Activated CD8-positive, alpha-beta T cell treated with anti-CD3 and anti-CD28 coated beads for 36 hours (primary cell): ENCODE results near the gene GRM5. TPM values are rescaled to one million over a fixed set of nuclear protein-coding genes. Genes with fewer than 3 reads are reported as not detected.

ENCODE experiments used
- ATAC-seq: fragments of 200-7000 bp; cut with Tn5 transposase; one replicate; pipeline ENCODE4 v1.10.0; 2021; ENCODE audit warnings: mild to moderate bottlenecking, moderate library complexity
- CTCF ChIA-PET: fragments of 350-600 bp; sonication (Branson Sonifier 250); formaldehyde crosslinking; loops from one replicate; lab custom pipeline; 2021; ENCODE audit warnings: antibody characterized with exemption; lab: Charles Lee
- POLR2A ChIA-PET: fragments of 350-600 bp; sonication (Branson Sonifier 250); formaldehyde crosslinking; loops from one replicate; lab custom pipeline; 2021; ENCODE audit warnings: antibody characterized with exemption; lab: Charles Lee
- DNase-seq: peaks from one replicate; pipeline ENCODE4 v3.0.0-alpha.2; 2020
- H3K27ac Mint-ChIP-seq: one replicate; pipeline ENCODE4 v1.8.0; 2021; ENCODE audit warnings: mild to moderate bottlenecking, mixed read lengths
- H3K27me3 Mint-ChIP-seq: one replicate; pipeline ENCODE4 v1.8.0; 2021; ENCODE audit warnings: mixed read lengths
- H3K36me3 Mint-ChIP-seq: one replicate; pipeline ENCODE4 v1.8.0; 2021; ENCODE audit warnings: low read depth, mixed read lengths
- H3K4me1 Mint-ChIP-seq: one replicate; pipeline ENCODE4 v1.8.0; 2021; ENCODE audit warnings: low read depth, mixed read lengths
- H3K4me3 Mint-ChIP-seq: one replicate; pipeline ENCODE4 v1.8.0; 2021; ENCODE audit warnings: mild to moderate bottlenecking, moderate library complexity, mixed read lengths
- H3K9me3 Mint-ChIP-seq: one replicate; pipeline ENCODE4 v1.8.0; 2021; ENCODE audit warnings: mixed read lengths
- CTCF ChIP-seq: fragments of 200-600 bp; IDR thresholded peaks from one replicate; pipeline ENCODE4 v1.8.0; 2022; ENCODE audit warnings: antibody characterized with exemption, mild to moderate bottlenecking
- intact Hi-C: fragments of 100-400 bp; cut with micrococcal nuclease; formaldehyde crosslinking; loops from one replicate; pipeline ENCODE4 v1.10.0; 2022
- total RNA-seq, 2 experiments: library from RNA; stranded (reverse); gene quantifications; one replicate each; pipeline ENCODE4 v1.2.3, GENCODE V29; 2021

Gene GRM5
- total RNA-seq, 2 experiments from 2014 or later: not detected

- no peaks in the 10 kb centered on the region for H3K27me3 Mint-ChIP-seq
- no peaks in the 10 kb centered on the region for H3K9me3 Mint-ChIP-seq
- no peak overlapping the region for H3K4me3 Mint-ChIP-seq
- H3K4me1 Mint-ChIP-seq: no peaks in the 10 kb centered on the region
- intact Hi-C loops: no loop called here
- no peak overlapping the region for H3K27ac Mint-ChIP-seq
- ChIA-PET CTCF (no interaction called here), POLR2A (no interaction called here)
- DNase-seq (no peak), ATAC-seq (no peak)
- no peaks in the 10 kb centered on the region for H3K36me3 Mint-ChIP-seq
- no peak for TF ChIP-seq CTCF
These were observed 446.7 kb downstream of the GRM5 start for GRCh38 chr11:88619071-88619425.

- H3K36me3 Mint-ChIP-seq: no peaks in the 10 kb centered on the region
- no peak for ATAC-seq
- intact Hi-C loops: no loop called here
- no peak for TF ChIP-seq CTCF
- H3K27me3 Mint-ChIP-seq: no peaks in the 10 kb centered on the region
- H3K27ac Mint-ChIP-seq: no peak overlapping the region
- ChIA-PET POLR2A (no interaction called here), CTCF (no interaction called here)
- DNase-seq: no peak
- H3K4me3 Mint-ChIP-seq: no peak overlapping the region
- no peaks in the 10 kb centered on the region for H3K9me3 Mint-ChIP-seq
- no peaks in the 10 kb centered on the region for H3K4me1 Mint-ChIP-seq
These were observed 447.3 kb downstream of the GRM5 start for GRCh38 chr11:88618327-88619070.

DNA sequence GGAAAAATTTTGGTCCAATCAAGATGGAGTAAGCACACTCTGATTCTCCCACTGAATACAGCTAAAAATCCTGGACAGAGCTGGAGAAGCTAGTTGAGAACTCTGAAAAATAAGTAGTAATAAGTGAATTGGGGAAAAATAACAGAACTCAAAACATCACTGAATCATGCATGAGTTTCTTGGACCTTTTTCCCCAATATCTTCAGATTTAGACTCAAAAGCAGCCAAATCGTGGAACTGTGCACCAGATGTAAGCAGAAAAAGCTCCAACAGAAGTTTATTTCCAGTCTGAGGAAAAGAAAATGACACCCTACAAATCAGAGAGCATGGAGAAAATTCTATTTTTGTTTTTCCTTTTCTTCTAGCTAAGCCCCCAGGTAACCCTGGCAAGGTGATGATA is 448.6 kb downstream of the GRM5 start:
- no peaks in the 10 kb centered on the region for H3K27me3 Mint-ChIP-seq
- POLR2A ChIA-PET: no interaction called here
- peaks cover 3% of the 10 kb centered on the region for H3K9me3 Mint-ChIP-seq
- CTCF ChIA-PET: no interaction called here
- intact Hi-C loops: no loop called here
- ATAC-seq (no peak), DNase-seq (no peak)
- TF ChIP-seq CTCF: no peak
- no peaks in the 10 kb centered on the region for H3K36me3 Mint-ChIP-seq
- H3K4me3 Mint-ChIP-seq: no peak overlapping the region
- no peaks in the 10 kb centered on the region for H3K4me1 Mint-ChIP-seq
- no peak overlapping the region for H3K27ac Mint-ChIP-seq

GRCh38 chr11:88604260-88604659 is 461.5 kb downstream of the GRM5 start:
- H3K27ac Mint-ChIP-seq: no peak overlapping the region
- no peaks in the 10 kb centered on the region for H3K36me3 Mint-ChIP-seq
- intact Hi-C loops: no loop called here
- no peaks in the 10 kb centered on the region for H3K4me1 Mint-ChIP-seq
- ChIA-PET POLR2A (no interaction called here), CTCF (no interaction called here)
- H3K9me3 Mint-ChIP-seq: peaks cover 2% of the 10 kb centered on the region
- TF ChIP-seq CTCF: no peak
- ATAC-seq: no peak
- DNase-seq: no peak
- H3K27me3 Mint-ChIP-seq: no peaks in the 10 kb centered on the region
- H3K4me3 Mint-ChIP-seq: no peak overlapping the region

DNA sequence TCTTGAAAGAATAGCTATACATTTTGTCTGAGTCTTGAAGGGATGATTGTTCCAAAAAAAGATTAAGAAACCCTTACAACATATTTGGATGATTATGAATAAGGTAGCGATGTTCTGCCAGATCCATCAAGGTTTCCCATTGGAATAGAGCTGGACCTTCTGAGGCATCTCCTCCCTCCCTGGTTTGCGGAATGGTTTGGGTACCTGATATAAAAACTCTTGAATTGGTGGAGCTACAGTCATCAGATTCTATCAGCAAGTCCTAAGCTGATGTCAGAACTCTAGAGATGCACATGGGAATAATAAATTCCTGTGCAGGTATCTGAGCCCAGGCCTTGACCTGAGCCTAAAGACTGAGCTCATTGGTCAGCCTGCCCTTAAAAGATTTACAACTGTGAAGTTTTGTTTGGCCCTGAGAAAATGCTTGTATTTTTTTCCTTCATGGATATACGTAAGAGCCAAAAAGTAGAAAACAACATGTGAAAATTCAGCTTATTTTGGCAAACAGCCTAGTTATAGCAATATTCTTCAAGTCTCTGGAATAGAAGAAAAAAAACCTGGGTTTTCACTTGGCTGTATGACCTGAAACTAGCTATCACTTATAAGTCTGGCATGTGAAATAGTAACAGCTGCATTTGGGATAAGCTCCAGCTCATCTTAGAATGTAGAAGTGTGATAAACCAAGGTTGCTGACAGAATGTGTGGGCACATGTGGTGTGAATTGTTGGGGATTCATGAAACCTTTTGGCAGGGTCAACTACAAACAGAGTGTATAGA is 462.5 kb downstream of the GRM5 start:
- ATAC-seq: no peak
- H3K27me3 Mint-ChIP-seq: no peaks in the 10 kb centered on the region
- H3K27ac Mint-ChIP-seq: no peak overlapping the region
- TF ChIP-seq CTCF: no peak
- no peak for DNase-seq
- peaks cover 4% of the 10 kb centered on the region for H3K4me1 Mint-ChIP-seq
- H3K36me3 Mint-ChIP-seq: no peaks in the 10 kb centered on the region
- no peak overlapping the region for H3K4me3 Mint-ChIP-seq
- ChIA-PET CTCF (interaction anchor here (0.7 to 1.1 kb wide), 2 partner anchors 11 to 51 kb away, joined by 3 to 4 read pairs; no protein-coding TSS in a partner anchor), POLR2A (no interaction called here)
- intact Hi-C loops: no loop called here
- peaks cover 2% of the 10 kb centered on the region for H3K9me3 Mint-ChIP-seq
